Mammary epithelial cell (primary cell): Measurements from ENCODE around the gene RTP3.
A peak's percentile ranks its signal among the peaks of the same experiment; 100 is the strongest.

Experiments
- CTCF ChIP-seq, 2 donors: IDR thresholded peaks in 1 of 2; conservative IDR thresholded peaks in 1 of 2; 2 replicates each; pipeline ENCODE4 v1.5.1; 2011 to 2012; ENCODE audit warnings: inconsistent platforms in 2 of 2, low read length in 2 of 2, mild to moderate bottlenecking in 2 of 2, control low read depth in 1 of 2, low read depth in 1 of 2; ENCODE audit not compliant: insufficient read depth in 1 of 2; ENCODE audit errors: extremely low read depth in 1 of 2
- EZH2 ChIP-seq: IDR thresholded peaks from 2 replicates; pipeline ENCODE4 v1.6.1; 2012; ENCODE audit warnings: low read length, inconsistent platforms, borderline replicate concordance

GRCh38 chr3:46496746-46497555, 825 bp upstream of the RTP3 start:
- TF ChIP-seq CTCF (conservative IDR thresholded peaks at IDR 0.05 in 1 of 2, IDR thresholded peaks at IDR 0.05 in 1 of 2; ENCODE audit: extremely low read depth in 1 of 2, insufficient read depth in 1 of 2, low read depth in 1 of 2, low read length in 2 of 2) (peak; percentile 33 to 49), EZH2 (no peak)
